ENCODE results near the gene SLCO2A1. TPM values are rescaled to one million over a fixed set of nuclear protein-coding genes. Genes with fewer than 3 reads are reported as not detected.

The SLCO2A1 gene
- total and polyA plus RNA-seq, 2 donors, result 1.5 to 3.9 TPM

DNA sequence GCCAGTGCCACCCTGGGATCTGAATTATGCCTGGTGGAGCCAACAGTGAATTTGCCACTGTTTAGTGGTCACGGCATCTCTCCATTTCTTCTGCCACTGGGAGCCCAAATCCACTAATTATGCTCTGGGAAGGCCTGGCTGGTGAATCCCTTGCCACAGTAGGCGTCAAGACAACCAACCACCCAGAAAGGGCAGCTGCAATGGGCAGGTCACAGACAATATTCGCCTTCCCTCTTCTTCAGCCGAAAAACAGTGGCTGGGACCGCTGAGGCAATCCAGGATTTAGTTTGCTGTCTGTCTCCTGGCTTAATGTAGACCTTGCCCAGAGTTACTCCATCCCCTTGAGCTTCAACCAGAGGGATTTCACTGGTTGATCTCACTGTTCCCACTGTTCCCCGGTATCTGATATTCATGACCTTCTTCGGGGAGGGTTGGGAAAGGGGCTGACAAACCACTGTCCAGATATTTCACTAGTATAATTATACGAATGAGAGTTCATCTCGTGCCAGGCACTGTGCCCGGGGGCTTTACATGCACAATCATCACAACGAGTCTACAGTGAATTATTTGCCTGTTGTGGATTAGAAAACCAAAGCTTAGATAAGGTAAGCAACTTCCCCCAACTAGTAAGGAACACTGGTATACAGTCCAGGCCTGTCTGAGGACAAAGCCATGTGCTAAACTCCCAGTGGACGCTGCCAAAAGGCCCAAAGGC, 84.2 kb downstream of the SLCO2A1 start:
- H3K4me1 ChIP-seq (ENCODE audit: control insufficient read depth in 2 of 2, insufficient read depth in 2 of 2, low read length in 2 of 2), result peaks cover 0 to 38% of the 10 kb centered on the region in 2 donors
- DNase-seq (ENCODE audit: low read depth in 6 of 9, low spot score in 9 of 9), result no peak
- H3K27ac ChIP-seq (ENCODE audit: low read depth in 1 of 2, low read length in 1 of 2), result no peak overlapping the region
- WGBS, result 90% methylated on average over 12 of the region's 12 CpGs
- H3K27me3 ChIP-seq (ENCODE audit: control insufficient read depth in 2 of 2, insufficient read depth in 1 of 2, low read length in 1 of 2), result no peaks in the 10 kb centered on the region
- no peak overlapping the region for H3K4me3 ChIP-seq (ENCODE audit: low read length in 2 of 2)
- no peaks in the 10 kb centered on the region for H3K9me3 ChIP-seq (ENCODE audit: control insufficient read depth in 2 of 2, insufficient read depth in 1 of 2, low read length in 1 of 2)
- H3K36me3 ChIP-seq (ENCODE audit: control insufficient read depth in 2 of 2, insufficient read depth in 2 of 2, low read length in 1 of 2), result no peaks in the 10 kb centered on the region

DNA sequence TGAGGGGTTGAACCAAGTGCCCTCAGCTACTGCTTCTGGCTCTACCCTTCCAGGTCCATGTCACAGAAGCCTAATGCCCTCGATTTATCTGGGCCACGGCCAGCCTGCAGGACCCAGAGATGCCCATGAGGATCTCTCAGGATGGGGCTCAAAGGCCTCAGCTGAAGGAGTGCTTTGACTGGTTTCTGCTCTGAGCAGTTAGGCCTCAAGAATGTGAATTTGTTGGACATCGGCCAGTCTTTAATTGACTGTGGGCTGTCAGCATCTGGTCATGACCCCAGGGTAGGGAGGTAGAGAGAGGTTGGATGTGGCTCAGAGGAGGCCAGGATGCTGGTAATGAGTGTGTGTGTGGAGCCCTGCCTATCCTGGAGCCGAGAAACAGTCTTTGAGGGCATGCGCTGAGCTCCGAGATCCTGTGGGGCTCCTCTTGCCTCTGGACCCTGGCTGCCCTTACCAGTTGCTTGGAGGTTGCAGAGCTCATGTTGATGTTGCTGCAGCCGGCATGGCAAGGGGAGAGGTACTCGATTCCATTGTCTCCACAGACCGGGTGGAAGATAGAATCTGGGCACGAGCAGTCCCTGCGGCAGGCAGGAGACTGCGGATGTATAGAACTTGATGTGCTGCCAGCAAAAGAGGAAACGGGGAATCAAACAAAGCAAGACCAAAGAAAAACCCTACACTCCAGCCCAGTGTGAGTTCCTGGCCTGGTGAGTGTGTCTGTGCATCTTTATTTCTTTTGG, 84.9 kb downstream of the SLCO2A1 start:
- Histone ChIP-seq H3K4me3 (ENCODE audit: low read length in 2 of 2) (no peak overlapping the region), H3K27me3 (ENCODE audit: control insufficient read depth in 2 of 2, insufficient read depth in 1 of 2, low read length in 1 of 2) (no peaks in the 10 kb centered on the region), H3K9me3 (ENCODE audit: control insufficient read depth in 2 of 2, insufficient read depth in 1 of 2, low read length in 1 of 2) (no peaks in the 10 kb centered on the region), H3K4me1 (ENCODE audit: control insufficient read depth in 2 of 2, insufficient read depth in 2 of 2, low read length in 2 of 2) (peaks cover 0 to 38% of the 10 kb centered on the region in 2 donors), H3K27ac (ENCODE audit: low read depth in 1 of 2, low read length in 1 of 2) (no peak overlapping the region), H3K36me3 (ENCODE audit: control insufficient read depth in 2 of 2, insufficient read depth in 2 of 2, low read length in 1 of 2) (no peaks in the 10 kb centered on the region)
- WGBS, result 51% methylated on average over 13 of the region's 13 CpGs
- no peak for DNase-seq (ENCODE audit: low read depth in 6 of 9, low spot score in 9 of 9)

DNA sequence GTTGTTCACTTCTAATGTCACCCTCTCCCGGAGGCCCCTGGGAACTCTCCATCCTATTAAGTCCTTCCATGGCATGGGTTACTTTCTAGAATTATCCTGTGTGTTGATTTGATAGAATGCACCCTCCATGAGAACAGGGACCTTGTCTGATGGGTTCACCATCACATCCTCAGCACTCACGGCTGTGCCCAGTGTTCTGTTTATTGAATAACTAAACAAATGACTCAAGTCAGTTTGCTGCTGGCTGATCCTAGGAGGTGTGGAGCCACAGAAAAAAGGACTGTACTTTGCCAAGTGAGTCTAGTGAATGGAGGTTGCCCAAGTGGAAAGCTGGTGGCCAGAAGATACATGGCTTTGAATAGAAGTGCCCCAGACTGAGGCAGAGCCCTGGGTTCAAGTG, 85.5 kb downstream of the SLCO2A1 start:
- peaks cover 0 to 38% of the 10 kb centered on the region in 2 donors for H3K4me1 ChIP-seq (ENCODE audit: control insufficient read depth in 2 of 2, insufficient read depth in 2 of 2, low read length in 2 of 2)
- H3K36me3 ChIP-seq (ENCODE audit: control insufficient read depth in 2 of 2, insufficient read depth in 2 of 2, low read length in 1 of 2), result no peaks in the 10 kb centered on the region
- peak overlapping the region in 1 of 2 donors; percentile 48 for H3K27ac ChIP-seq (ENCODE audit: low read depth in 1 of 2, low read length in 1 of 2)
- no peaks in the 10 kb centered on the region for H3K9me3 ChIP-seq (ENCODE audit: control insufficient read depth in 2 of 2, insufficient read depth in 1 of 2, low read length in 1 of 2)
- no peak overlapping the region for H3K4me3 ChIP-seq (ENCODE audit: low read length in 2 of 2)
- 93% methylated on average over 2 of the region's 2 CpGs for WGBS
- H3K27me3 ChIP-seq (ENCODE audit: control insufficient read depth in 2 of 2, insufficient read depth in 1 of 2, low read length in 1 of 2), result no peaks in the 10 kb centered on the region
- DNase-seq (ENCODE audit: low read depth in 6 of 9, low spot score in 9 of 9), result no peak

DNA sequence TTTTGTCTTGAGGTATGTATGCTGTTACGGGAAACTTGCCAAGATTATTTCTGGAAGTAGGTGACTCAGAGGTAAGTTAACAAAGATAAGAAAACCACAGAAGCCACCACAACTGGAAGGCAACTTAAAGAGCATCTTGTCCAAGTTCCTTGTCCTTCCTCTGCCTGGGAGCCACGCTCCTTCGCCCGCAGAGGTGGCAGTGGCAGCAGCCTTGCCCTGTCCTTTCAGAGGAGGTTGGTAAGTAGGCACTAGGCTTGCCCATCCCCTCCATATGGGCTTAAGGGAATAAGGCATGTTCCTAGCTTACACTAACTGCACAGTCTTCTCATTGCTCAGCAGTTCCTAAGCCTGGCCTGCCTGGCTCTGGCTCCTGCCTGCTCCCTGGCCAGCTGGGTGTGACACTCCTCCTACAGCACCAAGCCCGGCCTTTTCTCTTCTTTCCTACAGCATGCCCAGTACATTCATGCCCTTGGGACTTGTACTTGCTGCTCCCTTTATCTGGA, 86.0 kb downstream of the SLCO2A1 start:
- H3K9me3 ChIP-seq (ENCODE audit: control insufficient read depth in 2 of 2, insufficient read depth in 1 of 2, low read length in 1 of 2), result no peaks in the 10 kb centered on the region
- H3K27me3 ChIP-seq (ENCODE audit: control insufficient read depth in 2 of 2, insufficient read depth in 1 of 2, low read length in 1 of 2), result no peaks in the 10 kb centered on the region
- H3K27ac ChIP-seq (ENCODE audit: low read depth in 1 of 2, low read length in 1 of 2), result no peak overlapping the region
- whole genome bisulfite sequencing, result 28% methylated on average over 5 of the region's 5 CpGs
- H3K36me3 ChIP-seq (ENCODE audit: control insufficient read depth in 2 of 2, insufficient read depth in 2 of 2, low read length in 1 of 2), result no peaks in the 10 kb centered on the region
- no peak for DNase-seq (ENCODE audit: low read depth in 6 of 9, low spot score in 9 of 9)
- no peak overlapping the region for H3K4me3 ChIP-seq (ENCODE audit: low read length in 2 of 2)
- peaks cover 0 to 38% of the 10 kb centered on the region in 2 donors for H3K4me1 ChIP-seq (ENCODE audit: control insufficient read depth in 2 of 2, insufficient read depth in 2 of 2, low read length in 2 of 2)

DNA sequence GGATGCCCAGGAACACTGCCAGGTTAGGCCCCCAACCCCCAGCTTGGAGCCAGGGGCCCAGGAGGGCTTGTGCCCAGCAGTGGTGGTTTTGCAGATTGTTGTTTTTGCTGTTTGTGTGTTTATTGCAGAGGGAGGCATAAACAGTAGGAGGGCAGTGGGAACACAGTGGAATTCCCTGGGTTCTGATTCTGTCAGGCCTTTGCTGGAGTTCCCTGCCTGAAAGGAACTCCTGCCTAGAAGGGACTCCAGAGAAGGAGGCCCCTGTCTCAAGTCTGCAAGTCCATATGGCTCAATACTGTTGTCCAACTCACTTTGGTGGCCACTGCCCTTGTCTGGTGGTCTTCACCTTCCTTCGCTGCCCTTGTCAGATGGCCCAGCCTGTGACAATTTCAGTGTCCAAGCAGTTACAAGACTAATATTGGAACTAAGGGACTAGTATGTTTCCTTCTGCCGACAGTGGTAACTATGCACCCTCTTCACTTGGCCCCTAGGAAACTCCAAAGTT, 86.6 kb downstream of the SLCO2A1 start:
- WGBS, result 73% methylated on average over 2 of the region's 2 CpGs
- DNase-seq (ENCODE audit: low read depth in 6 of 9, low spot score in 9 of 9), result no peak
- no peaks in the 10 kb centered on the region for H3K36me3 ChIP-seq (ENCODE audit: control insufficient read depth in 2 of 2, insufficient read depth in 2 of 2, low read length in 1 of 2)
- no peak overlapping the region for H3K27ac ChIP-seq (ENCODE audit: low read depth in 1 of 2, low read length in 1 of 2)
- peaks cover 0 to 38% of the 10 kb centered on the region in 2 donors for H3K4me1 ChIP-seq (ENCODE audit: control insufficient read depth in 2 of 2, insufficient read depth in 2 of 2, low read length in 2 of 2)
- H3K27me3 ChIP-seq (ENCODE audit: control insufficient read depth in 2 of 2, insufficient read depth in 1 of 2, low read length in 1 of 2), result no peaks in the 10 kb centered on the region
- no peaks in the 10 kb centered on the region for H3K9me3 ChIP-seq (ENCODE audit: control insufficient read depth in 2 of 2, insufficient read depth in 1 of 2, low read length in 1 of 2)
- no peak overlapping the region for H3K4me3 ChIP-seq (ENCODE audit: low read length in 2 of 2)

GRCh38 chr3:133941415-133941821, 88.3 kb downstream of the SLCO2A1 start:
- 94% methylated on average over 7 of the region's 7 CpGs for WGBS
- Histone ChIP-seq H3K4me1 (ENCODE audit: control insufficient read depth in 2 of 2, insufficient read depth in 2 of 2, low read length in 2 of 2) (peaks cover 0 to 34% of the 10 kb centered on the region in 2 donors), H3K27me3 (ENCODE audit: control insufficient read depth in 2 of 2, insufficient read depth in 1 of 2, low read length in 1 of 2) (no peaks in the 10 kb centered on the region), H3K36me3 (ENCODE audit: control insufficient read depth in 2 of 2, insufficient read depth in 2 of 2, low read length in 1 of 2) (no peaks in the 10 kb centered on the region), H3K4me3 (ENCODE audit: low read length in 2 of 2) (no peak overlapping the region), H3K27ac (ENCODE audit: low read depth in 1 of 2, low read length in 1 of 2) (no peak overlapping the region), H3K9me3 (ENCODE audit: control insufficient read depth in 2 of 2, insufficient read depth in 1 of 2, low read length in 1 of 2) (no peaks in the 10 kb centered on the region)
- DNase-seq (ENCODE audit: low read depth in 6 of 9, low spot score in 9 of 9), result no peak

DNA sequence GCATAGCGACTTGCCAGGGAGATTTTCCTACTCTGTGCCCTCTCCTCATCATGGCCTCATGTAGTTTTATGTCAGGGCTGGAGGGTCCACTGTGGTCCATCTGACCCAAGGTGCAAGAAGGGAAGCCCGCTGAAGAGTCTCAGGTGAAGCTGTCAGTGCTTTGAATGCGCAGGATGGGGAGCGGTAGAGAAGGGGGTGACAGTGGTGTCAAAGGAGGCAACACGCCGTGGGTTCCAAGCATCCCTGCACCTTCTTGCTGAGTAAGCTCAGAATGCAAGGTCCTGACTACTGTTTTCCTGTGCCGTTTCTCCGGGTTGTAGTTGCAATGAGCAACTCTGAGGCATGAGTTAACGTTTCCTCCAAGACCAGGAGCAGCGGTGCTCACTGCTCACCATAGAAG, 89.2 kb downstream of the SLCO2A1 start:
- Histone ChIP-seq H3K9me3 (ENCODE audit: control insufficient read depth in 2 of 2, insufficient read depth in 1 of 2, low read length in 1 of 2) (no peaks in the 10 kb centered on the region), H3K27ac (ENCODE audit: low read depth in 1 of 2, low read length in 1 of 2) (no peak overlapping the region), H3K4me1 (ENCODE audit: control insufficient read depth in 2 of 2, insufficient read depth in 2 of 2, low read length in 2 of 2) (peaks cover 0 to 26% of the 10 kb centered on the region in 2 donors), H3K36me3 (ENCODE audit: control insufficient read depth in 2 of 2, insufficient read depth in 2 of 2, low read length in 1 of 2) (no peaks in the 10 kb centered on the region), H3K4me3 (ENCODE audit: low read length in 2 of 2) (no peak overlapping the region), H3K27me3 (ENCODE audit: control insufficient read depth in 2 of 2, insufficient read depth in 1 of 2, low read length in 1 of 2) (no peaks in the 10 kb centered on the region)
- 88% methylated on average over 10 of the region's 10 CpGs for WGBS
- no peak for DNase-seq (ENCODE audit: low read depth in 6 of 9, low spot score in 9 of 9)

GRCh38 chr3:133939463-133939835, 90.3 kb downstream of the SLCO2A1 start:
- no peaks in the 10 kb centered on the region for H3K9me3 ChIP-seq (ENCODE audit: control insufficient read depth in 2 of 2, insufficient read depth in 1 of 2, low read length in 1 of 2)
- H3K36me3 ChIP-seq (ENCODE audit: control insufficient read depth in 2 of 2, insufficient read depth in 2 of 2, low read length in 1 of 2), result no peaks in the 10 kb centered on the region
- 90% methylated on average over 1 of the region's 1 CpG for WGBS
- no peak overlapping the region for H3K27ac ChIP-seq (ENCODE audit: low read depth in 1 of 2, low read length in 1 of 2)
- H3K27me3 ChIP-seq (ENCODE audit: control insufficient read depth in 2 of 2, insufficient read depth in 1 of 2, low read length in 1 of 2), result no peaks in the 10 kb centered on the region
- H3K4me1 ChIP-seq (ENCODE audit: control insufficient read depth in 2 of 2, insufficient read depth in 2 of 2, low read length in 2 of 2), result peaks cover 0 to 18% of the 10 kb centered on the region in 2 donors
- DNase-seq (ENCODE audit: low read depth in 6 of 9, low spot score in 9 of 9), result no peak
- H3K4me3 ChIP-seq (ENCODE audit: low read length in 2 of 2), result no peak overlapping the region

GRCh38 chr3:133938770-133939462, 90.8 kb downstream of the SLCO2A1 start:
- Histone ChIP-seq H3K36me3 (ENCODE audit: control insufficient read depth in 2 of 2, insufficient read depth in 2 of 2, low read length in 1 of 2) (no peaks in the 10 kb centered on the region), H3K4me3 (ENCODE audit: low read length in 2 of 2) (no peak overlapping the region), H3K27ac (ENCODE audit: low read depth in 1 of 2, low read length in 1 of 2) (no peak overlapping the region), H3K27me3 (ENCODE audit: control insufficient read depth in 2 of 2, insufficient read depth in 1 of 2, low read length in 1 of 2) (no peaks in the 10 kb centered on the region), H3K4me1 (ENCODE audit: control insufficient read depth in 2 of 2, insufficient read depth in 2 of 2, low read length in 2 of 2) (peaks cover 0 to 20% of the 10 kb centered on the region in 2 donors), H3K9me3 (ENCODE audit: control insufficient read depth in 2 of 2, insufficient read depth in 1 of 2, low read length in 1 of 2) (no peaks in the 10 kb centered on the region)
- WGBS, result 81% methylated on average over 2 of the region's 2 CpGs
- no peak for DNase-seq (ENCODE audit: low read depth in 6 of 9, low spot score in 9 of 9)
